SK-N-MC (cell line): Measurements from ENCODE around the gene ACTL7A.

Source experiments
- EZH2 ChIP-seq: fragments of 200-600 bp; sonication (generic); IDR thresholded peaks from one replicate; pipeline ENCODE4 v1.6.1; 2017; ENCODE audit warnings: antibody characterized with exemption
- FOXP2 ChIP-seq: optimal IDR thresholded peaks from 2 replicates; pipeline ENCODE3; 2011; ENCODE audit warnings: mild to moderate bottlenecking, moderate library complexity; ENCODE audit not compliant: insufficient read depth; ENCODE audit errors: extremely low read length, control extremely low read depth
- POLR2AphosphoS5 ChIP-seq: IDR thresholded peaks from 2 replicates; pipeline ENCODE4 v1.6.1; 2012; ENCODE audit warnings: mild to moderate bottlenecking, low read depth, low read length, borderline replicate concordance

- no peak for TF ChIP-seq FOXP2
- no peak for TF ChIP-seq EZH2
- no peak for TF ChIP-seq POLR2AphosphoS5
These were observed 29.9 kb upstream of the ACTL7A start for GRCh38 chr9:108832179-108832500.
